BLaER1 treated with 17β-estradiol and CSF1 and Interleukin-3, amounts not matched to agents 10 nM and 100 nM (cell line): ENCODE measurements around the gene BICD2.

Experiments
- H3K27ac ChIP-seq, 11 experiments: shearing (Covaris generic); formaldehyde crosslinking; 2 replicates each; pipeline ENCODE4 v1.8.1; 2022
- H3K27me3 ChIP-seq, 11 experiments: shearing (Covaris generic); formaldehyde crosslinking; 2 replicates each; pipeline ENCODE4 v1.8.1; 2022
- H3K36me3 ChIP-seq, 11 experiments: shearing (Covaris generic); formaldehyde crosslinking; 2 replicates each; pipeline ENCODE4 v1.8.1; 2022
- H3K4me1 ChIP-seq, 10 experiments: shearing (Covaris generic); formaldehyde crosslinking; 2 replicates each; pipeline ENCODE4 v1.8.1; 2022
- H3K4me2 ChIP-seq, 11 experiments: shearing (Covaris generic); formaldehyde crosslinking; 2 replicates each; pipeline ENCODE4 v1.8.1; 2022
- H3K4me3 ChIP-seq, 10 experiments: shearing (Covaris generic); formaldehyde crosslinking; 2 replicates each; pipeline ENCODE4 v1.8.1; 2022
- H3K9ac ChIP-seq, 11 experiments: shearing (Covaris generic); formaldehyde crosslinking; 2 replicates each; pipeline ENCODE4 v1.8.1; 2022
- H3K9me3 ChIP-seq, 11 experiments: shearing (Covaris generic); formaldehyde crosslinking; replicated peaks in 1 of 11; 2 replicates each; pipeline ENCODE4 v1.8.1; 2022
- H4K20me1 ChIP-seq, 11 experiments: shearing (Covaris generic); formaldehyde crosslinking; 2 replicates each; pipeline ENCODE4 v1.8.1; 2022
- Cebpa-rat ChIP-seq, 11 experiments: shearing (Covaris generic); IDR thresholded peaks; 2 replicates each; pipeline ENCODE4 v1.8.1; 2022

Gene BICD2

DNA sequence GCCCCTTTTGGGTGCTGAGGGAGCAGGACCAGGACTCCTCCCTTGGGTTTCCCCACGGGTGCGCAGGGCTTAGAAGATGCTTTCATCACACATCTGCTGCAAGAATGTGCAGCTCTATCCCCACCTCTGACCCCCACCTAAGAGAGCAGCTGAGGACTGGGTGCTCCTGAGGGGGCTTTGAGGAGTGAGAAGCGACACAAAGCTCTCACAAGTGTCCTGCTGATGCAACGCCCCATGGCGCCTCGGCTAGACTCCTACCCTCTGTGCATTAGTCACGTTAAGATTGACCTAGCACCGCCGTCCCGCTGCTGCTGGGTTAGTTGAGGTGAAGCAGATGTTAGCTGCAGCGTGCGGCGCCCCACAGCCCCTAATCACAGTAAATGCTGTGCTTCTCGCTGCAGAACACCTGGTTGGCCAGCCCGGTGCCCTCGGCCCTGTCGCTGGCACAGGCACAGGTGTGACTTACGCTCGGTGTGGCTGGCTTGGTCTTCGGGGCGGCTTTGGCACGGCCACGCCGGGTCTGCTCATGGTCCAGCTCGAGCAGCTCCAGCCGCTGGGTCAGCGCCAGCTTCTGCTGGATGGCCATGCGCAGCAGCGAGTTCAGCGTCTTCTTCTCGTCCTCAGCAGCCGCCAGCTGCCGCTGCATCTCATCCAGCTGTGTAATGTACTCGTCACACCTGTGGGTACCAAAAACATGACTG is 49.7 kb downstream of the BICD2 start:
- H3K27ac ChIP-seq, result no peak overlapping the region
- no peaks in the 10 kb centered on the region for H3K27me3 ChIP-seq
- TF ChIP-seq Cebpa-rat (IDR thresholded peaks at IDR 0.05), result no peak
- H3K4me2 ChIP-seq, result no peak overlapping the region
- H4K20me1 ChIP-seq, result peaks cover 24 to 96% (median 68%) of the 10 kb centered on the region in 11 experiments; a peak in 20 of 22 replicates
- H3K9ac ChIP-seq, result no peak overlapping the region
- peaks cover 10 to 25% (median 19%) of the 10 kb centered on the region in 10 experiments; a peak in 19 of 20 replicates for H3K4me1 ChIP-seq
- no peaks in the 10 kb centered on the region for H3K9me3 ChIP-seq
- no peak overlapping the region for H3K4me3 ChIP-seq
- H3K36me3 ChIP-seq, result peaks cover 93 to 100% (median 99%) of the 10 kb centered on the region in 11 experiments

DNA sequence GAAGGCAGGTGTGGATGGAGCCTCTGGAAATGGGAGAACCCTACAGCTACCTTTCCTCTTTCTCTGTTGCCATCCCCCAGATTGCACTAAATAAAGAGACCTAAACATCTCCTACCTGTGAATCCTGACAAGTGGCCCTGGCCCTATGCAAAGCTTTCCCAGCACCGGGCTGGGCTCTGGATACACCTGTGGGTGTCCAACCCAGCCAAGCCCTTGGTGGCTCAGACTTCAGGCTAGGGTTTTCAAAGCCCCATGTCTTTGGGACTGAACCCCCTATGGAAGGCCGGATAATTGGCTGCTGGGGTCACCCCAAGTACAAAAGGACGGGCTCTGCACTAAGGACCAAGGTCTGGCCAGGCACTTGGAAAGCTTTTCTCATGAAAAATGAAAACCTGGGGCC is 50.6 kb downstream of the BICD2 start:
- no peak overlapping the region for H3K4me3 ChIP-seq
- H4K20me1 ChIP-seq, result peaks cover 24 to 89% (median 67%) of the 10 kb centered on the region in 11 experiments; a peak in 20 of 22 replicates
- H3K27me3 ChIP-seq, result no peaks in the 10 kb centered on the region
- TF ChIP-seq Cebpa-rat (IDR thresholded peaks at IDR 0.05), result no peak
- H3K4me2 ChIP-seq, result no peak overlapping the region
- H3K27ac ChIP-seq, result no peak overlapping the region
- H3K9ac ChIP-seq, result no peak overlapping the region
- H3K4me1 ChIP-seq, result peaks cover 10 to 25% (median 19%) of the 10 kb centered on the region in 10 experiments; a peak in 19 of 20 replicates
- no peaks in the 10 kb centered on the region for H3K9me3 ChIP-seq
- H3K36me3 ChIP-seq, result peaks cover 93 to 100% (median 99%) of the 10 kb centered on the region in 11 experiments

GRCh38 chr9:92713528-92713927 is 51.1 kb downstream of the BICD2 start:
- Histone ChIP-seq H3K9me3 (no peaks in the 10 kb centered on the region), H3K36me3 (peaks cover 89 to 100% (median 97%) of the 10 kb centered on the region in 11 experiments), H3K27ac (no peak overlapping the region), H3K27me3 (no peaks in the 10 kb centered on the region), H3K4me1 (peaks cover 10 to 25% (median 19%) of the 10 kb centered on the region in 10 experiments; a peak in 19 of 20 replicates), H3K9ac (0 out of 22 replicates have a peak overlapping the region, but pooled peaks of 1 of the 11 experiments have one; percentile 11), H3K4me2 (peak overlapping the region in 2 of 11 experiments; percentile 1 to 4; a peak in 1 of 22 replicates), H4K20me1 (peaks cover 24 to 84% (median 66%) of the 10 kb centered on the region in 11 experiments; a peak in 20 of 22 replicates), H3K4me3 (no peak overlapping the region)
- no peak for TF ChIP-seq Cebpa-rat (IDR thresholded peaks at IDR 0.05)

GRCh38 chr9:92712767-92713166 is 51.9 kb downstream of the BICD2 start:
- peak overlapping the region in 1 of 11 experiments; percentile 76; a peak in 2 of 22 replicates for H3K4me2 ChIP-seq
- H3K36me3 ChIP-seq, result peaks cover 82 to 100% (median 91%) of the 10 kb centered on the region in 11 experiments
- H3K27ac ChIP-seq, result no peak overlapping the region
- H3K4me3 ChIP-seq, result no peak overlapping the region
- peaks cover 20 to 77% (median 58%) of the 10 kb centered on the region in 11 experiments; a peak in 20 of 22 replicates for H4K20me1 ChIP-seq
- H3K4me1 ChIP-seq, result peaks cover 10 to 25% (median 19%) of the 10 kb centered on the region in 10 experiments; a peak in 19 of 20 replicates
- H3K9me3 ChIP-seq, result no peaks in the 10 kb centered on the region
- no peak for TF ChIP-seq Cebpa-rat (IDR thresholded peaks at IDR 0.05)
- no peak overlapping the region for H3K9ac ChIP-seq
- no peaks in the 10 kb centered on the region for H3K27me3 ChIP-seq

GRCh38 chr9:92711844-92712243 is 52.8 kb downstream of the BICD2 start:
- H4K20me1 ChIP-seq, result peaks cover 11 to 67% (median 49%) of the 10 kb centered on the region in 11 experiments; a peak in 20 of 22 replicates
- H3K36me3 ChIP-seq, result peaks cover 78 to 100% (median 88%) of the 10 kb centered on the region in 11 experiments
- H3K9me3 ChIP-seq, result peaks cover 0 to under 1% (median 0%) of the 10 kb centered on the region in 11 experiments; a peak in 1 of 22 replicates
- TF ChIP-seq Cebpa-rat (IDR thresholded peaks at IDR 0.05), result no peak
- no peak overlapping the region for H3K4me3 ChIP-seq
- no peaks in the 10 kb centered on the region for H3K27me3 ChIP-seq
- peak overlapping the region in 8 of 11 experiments; percentile 10 to 76 (median 56); a peak in 15 of 22 replicates for H3K4me2 ChIP-seq
- no peak overlapping the region for H3K9ac ChIP-seq
- H3K4me1 ChIP-seq, result peaks cover 10 to 25% (median 19%) of the 10 kb centered on the region in 10 experiments; a peak in 19 of 20 replicates
- peak overlapping the region in 3 of 11 experiments; percentile 25 to 51 (median 26); a peak in 2 of 22 replicates for H3K27ac ChIP-seq

GRCh38 chr9:92711146-92711545 is 53.5 kb downstream of the BICD2 start:
- Histone ChIP-seq H3K27ac (no peak overlapping the region), H4K20me1 (peaks cover 4 to 60% (median 42%) of the 10 kb centered on the region in 11 experiments; a peak in 18 of 22 replicates), H3K9me3 (peaks cover 0 to 5% (median 0%) of the 10 kb centered on the region in 11 experiments; a peak in 3 of 22 replicates), H3K9ac (no peak overlapping the region), H3K36me3 (peaks cover 80 to 100% (median 86%) of the 10 kb centered on the region in 11 experiments), H3K27me3 (no peaks in the 10 kb centered on the region), H3K4me3 (no peak overlapping the region), H3K4me2 (peak overlapping the region in 2 of 11 experiments; percentile 52 to 76; a peak in 1 of 22 replicates), H3K4me1 (peaks cover 10 to 25% (median 19%) of the 10 kb centered on the region in 10 experiments; a peak in 19 of 20 replicates)
- TF ChIP-seq Cebpa-rat (IDR thresholded peaks at IDR 0.05), result no peak

DNA sequence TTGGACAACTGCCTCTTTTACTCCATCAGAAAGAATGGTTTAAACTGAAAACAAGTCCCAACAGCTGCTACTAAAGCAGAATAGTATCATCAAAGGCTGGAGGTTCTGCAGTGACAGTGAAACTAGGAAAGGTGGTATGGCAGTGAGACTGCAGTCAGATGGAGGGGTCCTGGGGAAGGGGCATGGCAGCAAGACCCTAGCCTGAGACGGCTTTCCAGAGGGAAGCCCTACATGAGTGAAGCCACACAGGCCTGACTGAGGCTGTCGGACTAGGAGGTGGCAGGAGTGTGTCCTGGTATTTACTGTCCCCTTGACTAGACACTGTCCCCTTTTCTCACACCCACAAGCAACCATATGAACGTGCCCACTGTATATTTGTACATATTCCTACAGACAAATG is 54.3 kb downstream of the BICD2 start:
- Histone ChIP-seq H3K4me2 (no peak overlapping the region), H3K27ac (no peak overlapping the region), H3K4me1 (peaks cover 10 to 25% (median 19%) of the 10 kb centered on the region in 10 experiments; a peak in 19 of 20 replicates), H3K9ac (no peak overlapping the region), H3K4me3 (no peak overlapping the region), H3K9me3 (peaks cover 0 to 8% (median 0%) of the 10 kb centered on the region in 11 experiments; a peak in 4 of 22 replicates), H4K20me1 (peaks cover 0 to 53% (median 34%) of the 10 kb centered on the region in 11 experiments; a peak in 16 of 22 replicates), H3K27me3 (no peaks in the 10 kb centered on the region), H3K36me3 (peaks cover 75 to 100% (median 85%) of the 10 kb centered on the region in 11 experiments)
- TF ChIP-seq Cebpa-rat (IDR thresholded peaks at IDR 0.05), result no peak

- Histone ChIP-seq H3K4me3 (no peak overlapping the region), H3K27me3 (no peaks in the 10 kb centered on the region), H3K4me2 (no peak overlapping the region), H3K4me1 (peaks cover 10 to 25% (median 19%) of the 10 kb centered on the region in 10 experiments; a peak in 19 of 20 replicates), H3K9me3 (peaks cover 0 to 8% (median 0%) of the 10 kb centered on the region in 11 experiments; a peak in 4 of 22 replicates), H3K36me3 (peaks cover 71 to 100% (median 85%) of the 10 kb centered on the region in 11 experiments), H3K27ac (no peak overlapping the region), H3K9ac (no peak overlapping the region), H4K20me1 (peaks cover 0 to 48% (median 30%) of the 10 kb centered on the region in 11 experiments; a peak in 16 of 22 replicates)
- TF ChIP-seq Cebpa-rat (IDR thresholded peaks at IDR 0.05), result no peak
Observed at GRCh38 chr9:92709954-92710353, 54.7 kb downstream of the BICD2 start.

DNA sequence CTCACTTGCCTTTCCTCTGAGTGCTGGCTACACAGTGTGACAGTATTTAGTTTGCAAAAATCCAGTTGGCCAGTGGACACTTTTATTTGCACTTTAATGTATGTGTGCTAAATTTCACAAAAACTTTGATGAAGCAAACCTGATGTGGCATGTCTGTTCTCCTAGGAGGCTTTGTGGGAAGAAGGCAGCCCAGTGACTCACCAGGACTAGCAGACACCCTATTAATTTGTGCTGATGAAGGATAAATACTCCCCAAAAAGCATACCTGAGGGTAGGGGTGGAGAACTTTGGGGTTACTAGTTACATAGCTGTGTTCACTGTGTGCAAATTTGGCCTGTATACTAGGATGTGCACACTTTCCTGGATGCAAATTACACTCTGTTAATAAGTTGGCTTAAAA is 55.4 kb downstream of the BICD2 start:
- H3K4me3 ChIP-seq, result no peak overlapping the region
- H3K27ac ChIP-seq, result no peak overlapping the region
- H3K4me1 ChIP-seq, result peaks cover 10 to 25% (median 19%) of the 10 kb centered on the region in 10 experiments; a peak in 19 of 20 replicates
- TF ChIP-seq Cebpa-rat (IDR thresholded peaks at IDR 0.05), result no peak
- no peak overlapping the region for H3K9ac ChIP-seq
- peaks cover 0 to 13% (median 0%) of the 10 kb centered on the region in 11 experiments; a peak in 4 of 22 replicates for H3K9me3 ChIP-seq
- peaks cover 0 to 41% (median 25%) of the 10 kb centered on the region in 11 experiments; a peak in 15 of 22 replicates for H4K20me1 ChIP-seq
- no peak overlapping the region for H3K4me2 ChIP-seq
- H3K27me3 ChIP-seq, result no peaks in the 10 kb centered on the region
- H3K36me3 ChIP-seq, result peaks cover 69 to 100% (median 84%) of the 10 kb centered on the region in 11 experiments
